Choroid plexus epithelial cell (primary cell): ENCODE data around the gene MAGEF1.

Experiments used
- DNase-seq: peaks from one replicate; pipeline ENCODE4 v3.0.0-alpha.2; 2010; ENCODE audit warnings: low read depth
- H3K4me3 ChIP-seq: 2 replicates; pipeline ENCODE4 v1.5.1; 2011; ENCODE audit warnings: low read depth, mild to moderate bottlenecking, control low read depth, low read length, moderate library complexity
- CTCF ChIP-seq: conservative IDR thresholded peaks from 2 replicates; pipeline ENCODE4 v1.5.1; 2011; ENCODE audit warnings: low read depth, mild to moderate bottlenecking, control low read depth, inconsistent platforms, low read length, moderate library complexity

Gene MAGEF1

GRCh38 chr3:184728010-184728527 lies 16.2 kb upstream of the MAGEF1 start:
- no peak overlapping the region for H3K4me3 ChIP-seq
- no peak for TF ChIP-seq CTCF
- DNase-seq = no peak

GRCh38 chr3:184727357-184728009 lies 15.6 kb upstream of the MAGEF1 start:
- no peak overlapping the region for H3K4me3 ChIP-seq
- DNase-seq = peak; percentile 72
- peak; percentile 82 for TF ChIP-seq CTCF

- no peak overlapping the region for H3K4me3 ChIP-seq
- no peak for DNase-seq
- no peak for TF ChIP-seq CTCF
Observed at GRCh38 chr3:184726497-184726896, 14.6 kb upstream of the MAGEF1 start.

GRCh38 chr3:184725176-184725719 lies 13.4 kb upstream of the MAGEF1 start:
- no peak for TF ChIP-seq CTCF
- H3K4me3 ChIP-seq = no peak overlapping the region
- no peak for DNase-seq

- H3K4me3 ChIP-seq = no peak overlapping the region
- no peak for DNase-seq
- no peak for TF ChIP-seq CTCF
Observed at GRCh38 chr3:184724699-184725098, 12.8 kb upstream of the MAGEF1 start.

- no peak for TF ChIP-seq CTCF
- no peak for DNase-seq
- no peak overlapping the region for H3K4me3 ChIP-seq
Observed at GRCh38 chr3:184719709-184720108, 7.8 kb upstream of the MAGEF1 start.

- no peak overlapping the region for H3K4me3 ChIP-seq
- DNase-seq = no peak
- no peak for TF ChIP-seq CTCF
Observed at GRCh38 chr3:184718431-184718830, 6.6 kb upstream of the MAGEF1 start.
